Measurements from ENCODE around the gene CAPNS1. TPM values are rescaled to one million over a fixed set of nuclear protein-coding genes. Genes with fewer than 3 reads are reported as not detected.
"Not testable (repeated sequence)": the region's sequence is repeated elsewhere in the genome, so short reads cannot be mapped to it uniquely, and the experiment has no call there.

The CAPNS1 gene
- polyA plus RNA-seq, 3 donors, result 239 to 740 (median 282) TPM

DNA sequence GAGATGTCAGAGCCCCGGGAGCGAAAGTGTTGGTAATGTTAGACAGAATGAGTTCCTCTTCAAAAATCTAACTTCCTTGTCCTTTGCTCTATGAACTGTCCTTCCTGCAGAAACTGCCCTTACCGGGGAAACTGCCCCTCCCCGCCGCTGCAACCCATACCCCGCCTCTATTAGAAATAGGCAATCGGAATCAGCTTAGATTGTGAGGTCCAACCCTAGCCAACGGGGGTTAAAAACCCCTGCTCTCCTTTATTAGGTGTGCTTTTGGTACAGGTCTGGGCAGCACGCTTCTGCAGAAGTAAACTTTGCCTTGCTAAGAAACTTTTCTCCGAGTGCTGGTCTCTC, 11.5 kb upstream of the CAPNS1 start:
- H3K27ac ChIP-seq (ENCODE audit: low read depth in 1 of 2, low read length in 2 of 2), result peak overlapping the region; percentile 83 to 96
- TF ChIP-seq, protein P1, sequence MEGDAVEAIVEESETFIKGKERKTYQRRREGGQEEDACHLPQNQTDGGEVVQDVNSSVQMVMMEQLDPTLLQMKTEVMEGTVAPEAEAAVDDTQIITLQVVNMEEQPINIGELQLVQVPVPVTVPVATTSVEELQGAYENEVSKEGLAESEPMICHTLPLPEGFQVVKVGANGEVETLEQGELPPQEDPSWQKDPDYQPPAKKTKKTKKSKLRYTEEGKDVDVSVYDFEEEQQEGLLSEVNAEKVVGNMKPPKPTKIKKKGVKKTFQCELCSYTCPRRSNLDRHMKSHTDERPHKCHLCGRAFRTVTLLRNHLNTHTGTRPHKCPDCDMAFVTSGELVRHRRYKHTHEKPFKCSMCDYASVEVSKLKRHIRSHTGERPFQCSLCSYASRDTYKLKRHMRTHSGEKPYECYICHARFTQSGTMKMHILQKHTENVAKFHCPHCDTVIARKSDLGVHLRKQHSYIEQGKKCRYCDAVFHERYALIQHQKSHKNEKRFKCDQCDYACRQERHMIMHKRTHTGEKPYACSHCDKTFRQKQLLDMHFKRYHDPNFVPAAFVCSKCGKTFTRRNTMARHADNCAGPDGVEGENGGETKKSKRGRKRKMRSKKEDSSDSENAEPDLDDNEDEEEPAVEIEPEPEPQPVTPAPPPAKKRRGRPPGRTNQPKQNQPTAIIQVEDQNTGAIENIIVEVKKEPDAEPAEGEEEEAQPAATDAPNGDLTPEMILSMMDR (IDR thresholded peaks at IDR 0.05), result no peak
- H3K79me2 ChIP-seq (ENCODE audit: insufficient read depth, low read length), result peaks cover 4% of the 10 kb centered on the region
- peaks cover 44% of the 10 kb centered on the region for H3K4me1 Mint-ChIP-seq
- no peaks in the 10 kb centered on the region for H3K27me3 ChIP-seq (ENCODE audit: control insufficient read depth in 2 of 2, insufficient read depth in 2 of 2, low read length in 2 of 2)
- peak overlapping the region; percentile 86 for H3K4me2 ChIP-seq (replicated peaks; ENCODE audit: extremely low read depth, low read length, poor library complexity, severe bottlenecking)
- no peaks in the 10 kb centered on the region for H4K20me1 ChIP-seq (ENCODE audit: insufficient read depth, low read length)
- peak overlapping the region; percentile 94 to 99 (median 97) for H3K27ac Mint-ChIP-seq
- H3K9me3 ChIP-seq (replicated peaks in 1 of 2; ENCODE audit: control insufficient read depth in 1 of 2, insufficient read depth in 1 of 2, low read length in 2 of 2), result no peaks in the 10 kb centered on the region
- peak in 2 of 3 donors; percentile 46 to 54 for DNase-seq
- intact Hi-C loops (cut with micrococcal nuclease), result no loop called here
- peaks cover 0 to 1% (median 0%) of the 10 kb centered on the region in 3 donors for H3K27me3 Mint-ChIP-seq (ENCODE audit: low read depth in 3 of 3)
- H3K4me3 ChIP-seq (replicated peaks in 1 of 3; ENCODE audit: low read depth in 2 of 3, low read length in 3 of 3), result peak overlapping the region; percentile 53 to 90 (median 77)
- peaks cover 13 to 28% of the 10 kb centered on the region in 2 donors for H3K36me3 ChIP-seq (replicated peaks in 1 of 2; ENCODE audit: control insufficient read depth in 1 of 2, insufficient read depth in 2 of 2, low read length in 2 of 2)
- H3K9ac ChIP-seq (ENCODE audit: insufficient read depth, low read length, poor library complexity, severe bottlenecking), result peak overlapping the region; percentile 75
- peaks cover 0 to 3% (median 0%) of the 10 kb centered on the region in 7 donors for H3K9me3 Mint-ChIP-seq
- peaks cover 26 to 27% of the 10 kb centered on the region in 2 donors for H3K36me3 Mint-ChIP-seq
- H3K4me1 ChIP-seq (ENCODE audit: control insufficient read depth in 1 of 2, insufficient read depth in 2 of 2, low read length in 2 of 2), result peaks cover 54 to 63% of the 10 kb centered on the region in 2 donors
- H3K4me3 Mint-ChIP-seq, result peak overlapping the region; percentile 94 to 96
- H2AFZ ChIP-seq (ENCODE audit: insufficient read depth, low read depth, low read length, poor library complexity, severe bottlenecking), result peak overlapping the region; percentile 89
- 43% methylated on average over 1 of the region's 10 CpGs for WGBS (ENCODE audit: insufficient coverage)

DNA sequence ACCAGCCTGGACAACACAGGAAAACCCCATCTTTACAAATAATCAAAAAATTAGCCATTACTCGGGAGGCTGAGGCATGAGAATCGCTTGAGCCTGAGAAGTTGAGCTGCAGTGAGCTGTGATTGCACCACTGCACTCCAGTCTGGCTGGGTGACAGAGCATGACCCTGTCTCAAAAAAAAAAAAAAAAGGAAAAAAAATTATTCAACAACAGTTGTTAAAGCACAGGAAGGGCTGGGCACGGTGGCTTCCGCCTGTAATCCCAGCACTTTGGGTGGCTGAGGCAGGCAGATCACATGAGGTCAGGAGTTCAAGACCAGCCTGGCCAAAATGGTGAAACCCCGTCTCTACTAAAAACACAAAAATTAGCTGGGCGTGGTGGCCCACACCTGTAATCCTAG, 8.6 kb upstream of the CAPNS1 start:
- H3K9ac ChIP-seq (ENCODE audit: insufficient read depth, low read length, poor library complexity, severe bottlenecking); intact Hi-C loops (cut with micrococcal nuclease); H3K9me3 Mint-ChIP-seq; H3K79me2 ChIP-seq (ENCODE audit: insufficient read depth, low read length); H4K20me1 ChIP-seq (ENCODE audit: insufficient read depth, low read length); H3K36me3 Mint-ChIP-seq; H3K27me3 Mint-ChIP-seq (ENCODE audit: low read depth in 3 of 3); H3K9me3 ChIP-seq (replicated peaks in 1 of 2; ENCODE audit: control insufficient read depth in 1 of 2, insufficient read depth in 1 of 2, low read length in 2 of 2); H3K27me3 ChIP-seq (ENCODE audit: control insufficient read depth in 2 of 2, insufficient read depth in 2 of 2, low read length in 2 of 2); H3K36me3 ChIP-seq (replicated peaks in 1 of 2; ENCODE audit: control insufficient read depth in 1 of 2, insufficient read depth in 2 of 2, low read length in 2 of 2): not testable (repeated sequence)
- H3K27ac Mint-ChIP-seq, result peak overlapping the region; percentile 92 to 98 (median 95)
- WGBS (ENCODE audit: insufficient coverage), result no CpG with 5 or more reads among the region's 6 CpGs
- peak; percentile 78 to 86 (median 81) for DNase-seq
- peak overlapping the region; percentile 71 to 79 for H3K27ac ChIP-seq (ENCODE audit: low read depth in 1 of 2, low read length in 2 of 2)
- H2AFZ ChIP-seq (ENCODE audit: insufficient read depth, low read depth, low read length, poor library complexity, severe bottlenecking), result peak overlapping the region; percentile 15
- peak overlapping the region; percentile 40 for H3K4me2 ChIP-seq (replicated peaks; ENCODE audit: extremely low read depth, low read length, poor library complexity, severe bottlenecking)
- H3K4me3 ChIP-seq (replicated peaks in 1 of 3; ENCODE audit: low read depth in 2 of 3, low read length in 3 of 3), result peak overlapping the region in 1 of 3 experiments; percentile 32
- peak overlapping the region in 1 of 2 donors; percentile 67 for H3K4me3 Mint-ChIP-seq
- H3K4me1 Mint-ChIP-seq, result peaks cover 51% of the 10 kb centered on the region
- H3K4me1 ChIP-seq (ENCODE audit: control insufficient read depth in 1 of 2, insufficient read depth in 2 of 2, low read length in 2 of 2), result peaks cover 55 to 69% of the 10 kb centered on the region in 2 donors

- H3K36me3 ChIP-seq (replicated peaks in 1 of 2; ENCODE audit: control insufficient read depth in 1 of 2, insufficient read depth in 2 of 2, low read length in 2 of 2); H3K4me2 ChIP-seq (replicated peaks; ENCODE audit: extremely low read depth, low read length, poor library complexity, severe bottlenecking); H2AFZ ChIP-seq (ENCODE audit: insufficient read depth, low read depth, low read length, poor library complexity, severe bottlenecking); H3K4me3 ChIP-seq (replicated peaks in 1 of 3; ENCODE audit: low read depth in 2 of 3, low read length in 3 of 3); H3K79me2 ChIP-seq (ENCODE audit: insufficient read depth, low read length); H3K27ac ChIP-seq (ENCODE audit: low read depth in 1 of 2, low read length in 2 of 2); H3K27me3 Mint-ChIP-seq (ENCODE audit: low read depth in 3 of 3); DNase-seq; intact Hi-C loops (cut with micrococcal nuclease); H4K20me1 ChIP-seq (ENCODE audit: insufficient read depth, low read length); H3K9me3 Mint-ChIP-seq; H3K9me3 ChIP-seq (replicated peaks in 1 of 2; ENCODE audit: control insufficient read depth in 1 of 2, insufficient read depth in 1 of 2, low read length in 2 of 2); H3K27me3 ChIP-seq (ENCODE audit: control insufficient read depth in 2 of 2, insufficient read depth in 2 of 2, low read length in 2 of 2); H3K4me3 Mint-ChIP-seq; H3K36me3 Mint-ChIP-seq; H3K9ac ChIP-seq (ENCODE audit: insufficient read depth, low read length, poor library complexity, severe bottlenecking): not testable (repeated sequence)
- whole genome bisulfite sequencing (ENCODE audit: insufficient coverage), result 100% methylated on average over 2 of the region's 4 CpGs
- Mint-ChIP-seq H3K4me1 (peaks cover 47% of the 10 kb centered on the region), H3K27ac (peak overlapping the region in 1 of 7 donors; percentile 78)
- peaks cover 50 to 70% of the 10 kb centered on the region in 2 donors for H3K4me1 ChIP-seq (ENCODE audit: control insufficient read depth in 1 of 2, insufficient read depth in 2 of 2, low read length in 2 of 2)
Observed at GRCh38 chr19:36134867-36135266, 5.0 kb upstream of the CAPNS1 start.
